ENCODE data around the gene INTS11. TPM values are rescaled to one million over a fixed set of nuclear protein-coding genes. Genes with fewer than 3 reads are reported as not detected.

Gene INTS11
- total RNA-seq, 1 experiment from 2014 or later: 90.2 TPM

- no peak for DNase-seq (ENCODE audit: low read depth)
- in situ Hi-C loops (cut with HindIII; ENCODE audit: low pct_unique_long_range_greater_than_20kb, low sequenced_read_pairs): no loop called here
Measured at GRCh38 chr1:1359308-1359663, 34.8 kb upstream of the INTS11 start.

- in situ Hi-C loops (cut with HindIII; ENCODE audit: low pct_unique_long_range_greater_than_20kb, low sequenced_read_pairs): no loop called here
- DNase-seq (ENCODE audit: low read depth): no peak
Measured at GRCh38 chr1:1358433-1359271, 34.2 kb upstream of the INTS11 start, which contains the start of gene MXRA8. Gene MXRA8 (minus strand): TSS chr1:1358555. CDS start chr1:1358504, 51 bp downstream.

- DNase-seq (ENCODE audit: low read depth): no peak
- in situ Hi-C loops (cut with HindIII; ENCODE audit: low pct_unique_long_range_greater_than_20kb, low sequenced_read_pairs): no loop called here
Measured at GRCh38 chr1:1357871-1358432, 33.5 kb upstream of the INTS11 start.

- no peak for DNase-seq (ENCODE audit: low read depth)
Measured at GRCh38 chr1:1356796-1357401, 32.4 kb upstream of the INTS11 start.

GRCh38 chr1:1356166-1356795, 31.8 kb upstream of the INTS11 start:
- DNase-seq (ENCODE audit: low read depth): no peak
- in situ Hi-C loops (cut with HindIII; ENCODE audit: low pct_unique_long_range_greater_than_20kb, low sequenced_read_pairs): no loop called here

More at GRCh38 chr1:1356796-1357401, 32.4 kb upstream of the INTS11 start:
- in situ Hi-C loops (cut with HindIII; ENCODE audit: low pct_unique_long_range_greater_than_20kb, low sequenced_read_pairs): no loop called here

GRCh38 chr1:1355416-1355815, 31.0 kb upstream of the INTS11 start:
- in situ Hi-C loops (cut with HindIII; ENCODE audit: low pct_unique_long_range_greater_than_20kb, low sequenced_read_pairs): no loop called here
- no peak for DNase-seq (ENCODE audit: low read depth)

GRCh38 chr1:1354271-1355247, 30.1 kb upstream of the INTS11 start:
- in situ Hi-C loops (cut with HindIII; ENCODE audit: low pct_unique_long_range_greater_than_20kb, low sequenced_read_pairs): no loop called here
- no peak for DNase-seq (ENCODE audit: low read depth)

- no peak for DNase-seq (ENCODE audit: low read depth)
- in situ Hi-C loops (cut with HindIII; ENCODE audit: low pct_unique_long_range_greater_than_20kb, low sequenced_read_pairs): no loop called here
Measured at GRCh38 chr1:1353389-1354151, 29.1 kb upstream of the INTS11 start.

GRCh38 chr1:1352786-1353388, 28.4 kb upstream of the INTS11 start:
- in situ Hi-C loops (cut with HindIII; ENCODE audit: low pct_unique_long_range_greater_than_20kb, low sequenced_read_pairs): no loop called here
- no peak for DNase-seq (ENCODE audit: low read depth)

- DNase-seq (ENCODE audit: low read depth): no peak
- in situ Hi-C loops (cut with HindIII; ENCODE audit: low pct_unique_long_range_greater_than_20kb, low sequenced_read_pairs): no loop called here
Measured at GRCh38 chr1:1351511-1352427, 27.3 kb upstream of the INTS11 start.

- in situ Hi-C loops (cut with HindIII; ENCODE audit: low pct_unique_long_range_greater_than_20kb, low sequenced_read_pairs): no loop called here
- DNase-seq (ENCODE audit: low read depth): peak; percentile 41
Measured at GRCh38 chr1:1349256-1350012, 25.0 kb upstream of the INTS11 start, which contains the start of gene DVL1. Gene DVL1 (minus strand): TSS chr1:1349418. CDS start chr1:1349065, 353 bp downstream.

GRCh38 chr1:1348420-1349255, 24.2 kb upstream of the INTS11 start:
- DNase-seq (ENCODE audit: low read depth): no peak
- in situ Hi-C loops (cut with HindIII; ENCODE audit: low pct_unique_long_range_greater_than_20kb, low sequenced_read_pairs): no loop called here

- in situ Hi-C loops (cut with HindIII; ENCODE audit: low pct_unique_long_range_greater_than_20kb, low sequenced_read_pairs): no loop called here
- DNase-seq (ENCODE audit: low read depth): peak; percentile 61
Measured at GRCh38 chr1:1347663-1348419, 23.4 kb upstream of the INTS11 start.
